Uterus (tissue), 2 donors: ENCODE results near the gene TMEM175.

Experiments used
- POLR2A ChIP-seq, 2 donors: fragments of 450-650 bp; IDR thresholded peaks; one replicate each; pipeline ENCODE4 v1.6.1; 2016; ENCODE audit warnings: antibody characterized with exemption in 2 of 2, mild to moderate bottlenecking in 1 of 2, moderate library complexity in 1 of 2
- TF ChIP-seq, protein P1 (sequence below), 4 experiments: fragments of 200-600 bp in 2 of 4; fragments of 450-650 bp in 2 of 4; sonication (generic) in 2 of 4; IDR thresholded peaks; one replicate each; pipeline ENCODE4 v1.5.1; 2016 to 2019; ENCODE audit warnings: antibody characterized with exemption in 4 of 4, mild to moderate bottlenecking in 2 of 4, moderate library complexity in 1 of 4

DNA sequence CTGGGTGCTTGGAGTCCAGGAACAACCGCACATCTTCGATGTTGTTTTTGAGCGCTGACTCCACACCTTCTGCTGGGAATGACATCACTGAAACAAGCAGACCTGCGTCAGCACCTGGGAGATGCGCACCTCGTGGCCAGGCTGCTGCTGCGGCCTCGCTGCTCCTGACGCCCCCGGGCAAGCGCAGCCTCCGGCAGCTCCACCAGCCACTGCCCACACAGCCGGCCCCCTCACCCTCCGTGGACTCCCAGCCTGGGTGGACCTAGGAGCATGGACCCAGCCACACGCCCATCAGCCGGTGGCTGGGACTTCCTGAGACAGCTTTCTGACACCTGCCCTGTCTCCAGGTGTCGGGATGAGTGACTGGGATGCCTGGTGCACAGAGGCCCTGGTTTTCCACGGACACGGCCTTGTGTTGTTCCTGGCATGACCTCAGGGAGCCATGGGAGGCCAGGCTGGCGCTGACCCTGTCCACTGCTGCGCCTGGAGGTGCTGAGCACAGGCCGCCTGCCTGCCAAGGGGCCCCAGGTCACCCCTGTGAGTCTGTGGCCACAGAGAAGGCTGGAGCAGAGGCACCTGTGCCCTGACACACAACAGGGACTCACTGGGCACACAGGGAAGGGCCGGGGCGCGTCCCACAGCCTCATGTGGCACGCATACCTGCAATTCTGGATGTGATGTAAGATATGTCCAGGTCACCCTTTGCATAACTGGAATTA, 48.7 kb upstream of the TMEM175 start:
- TF ChIP-seq, protein P1, sequence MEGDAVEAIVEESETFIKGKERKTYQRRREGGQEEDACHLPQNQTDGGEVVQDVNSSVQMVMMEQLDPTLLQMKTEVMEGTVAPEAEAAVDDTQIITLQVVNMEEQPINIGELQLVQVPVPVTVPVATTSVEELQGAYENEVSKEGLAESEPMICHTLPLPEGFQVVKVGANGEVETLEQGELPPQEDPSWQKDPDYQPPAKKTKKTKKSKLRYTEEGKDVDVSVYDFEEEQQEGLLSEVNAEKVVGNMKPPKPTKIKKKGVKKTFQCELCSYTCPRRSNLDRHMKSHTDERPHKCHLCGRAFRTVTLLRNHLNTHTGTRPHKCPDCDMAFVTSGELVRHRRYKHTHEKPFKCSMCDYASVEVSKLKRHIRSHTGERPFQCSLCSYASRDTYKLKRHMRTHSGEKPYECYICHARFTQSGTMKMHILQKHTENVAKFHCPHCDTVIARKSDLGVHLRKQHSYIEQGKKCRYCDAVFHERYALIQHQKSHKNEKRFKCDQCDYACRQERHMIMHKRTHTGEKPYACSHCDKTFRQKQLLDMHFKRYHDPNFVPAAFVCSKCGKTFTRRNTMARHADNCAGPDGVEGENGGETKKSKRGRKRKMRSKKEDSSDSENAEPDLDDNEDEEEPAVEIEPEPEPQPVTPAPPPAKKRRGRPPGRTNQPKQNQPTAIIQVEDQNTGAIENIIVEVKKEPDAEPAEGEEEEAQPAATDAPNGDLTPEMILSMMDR (IDR thresholded peaks at IDR 0.05), result no peak
- TF ChIP-seq POLR2A (IDR thresholded peaks at IDR 0.05), result no peak
